NCI-H510A (cell line): ENCODE measurements around the gene TGM4.
"Not testable (repeated sequence)": the region's sequence is repeated elsewhere in the genome, so short reads cannot be mapped to it uniquely, and the experiment has no call there.

Source experiments
- DNase-seq: peaks from one replicate; lab custom pipeline; 2025; lab: John Stamatoyannopoulos, UW

TGM4 gene

DNA sequence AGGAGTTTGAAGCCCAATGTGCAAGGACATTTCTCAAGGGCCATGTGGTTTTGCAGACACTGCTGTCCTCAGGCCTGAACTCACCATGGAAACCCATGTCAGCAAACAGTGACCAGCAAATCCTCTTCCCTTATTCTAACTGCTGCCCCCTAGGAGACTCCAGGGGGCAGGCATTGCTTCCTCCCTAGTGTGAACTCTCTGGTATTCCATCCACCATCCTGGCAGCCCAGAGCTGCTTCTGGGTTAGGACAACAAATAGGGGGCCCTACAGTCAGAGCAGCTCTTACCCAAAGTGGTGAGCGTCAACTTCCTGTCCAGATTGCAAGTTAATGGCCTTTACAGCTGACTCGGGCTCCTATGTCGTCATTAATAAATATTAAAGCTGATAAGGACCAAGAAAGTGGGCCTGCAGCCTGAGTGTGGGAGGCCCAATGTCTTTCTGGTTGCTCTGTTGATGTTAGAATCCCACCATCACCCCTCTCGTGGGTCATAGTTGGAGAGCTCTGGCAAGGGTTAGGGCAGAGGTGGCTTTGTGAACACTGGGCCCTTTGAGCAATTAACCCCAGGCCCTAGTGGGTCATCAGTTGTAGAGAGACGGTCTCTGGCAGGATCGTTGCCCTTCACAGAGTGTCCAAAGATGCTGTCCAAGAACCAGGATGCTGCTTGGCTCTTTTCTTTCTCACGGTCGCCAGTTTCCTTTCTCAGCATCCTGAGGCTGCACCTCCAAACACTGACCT, 41.5 kb downstream of the TGM4 start:
- no peak for DNase-seq

DNA sequence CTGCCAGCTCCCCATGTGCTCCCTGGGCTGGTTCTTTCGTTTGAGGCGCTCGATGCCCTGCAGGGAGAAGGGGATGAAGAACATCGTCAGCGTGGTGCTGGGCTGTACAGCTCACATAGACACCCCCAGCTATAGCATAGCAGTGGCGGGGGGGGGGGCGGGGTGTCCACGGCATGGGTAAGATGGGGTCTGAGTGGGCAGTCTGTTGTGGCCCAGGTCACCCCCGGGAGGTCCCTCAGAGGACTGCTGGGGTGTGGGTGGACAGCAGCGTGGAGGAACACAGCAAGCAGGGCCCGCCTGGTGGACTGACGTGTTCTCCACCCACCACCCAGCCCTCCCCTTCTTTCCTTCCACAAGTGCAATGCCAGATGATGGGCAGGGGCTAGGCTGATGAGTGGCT, 43.7 kb downstream of the TGM4 start:
- no peak for DNase-seq

DNA sequence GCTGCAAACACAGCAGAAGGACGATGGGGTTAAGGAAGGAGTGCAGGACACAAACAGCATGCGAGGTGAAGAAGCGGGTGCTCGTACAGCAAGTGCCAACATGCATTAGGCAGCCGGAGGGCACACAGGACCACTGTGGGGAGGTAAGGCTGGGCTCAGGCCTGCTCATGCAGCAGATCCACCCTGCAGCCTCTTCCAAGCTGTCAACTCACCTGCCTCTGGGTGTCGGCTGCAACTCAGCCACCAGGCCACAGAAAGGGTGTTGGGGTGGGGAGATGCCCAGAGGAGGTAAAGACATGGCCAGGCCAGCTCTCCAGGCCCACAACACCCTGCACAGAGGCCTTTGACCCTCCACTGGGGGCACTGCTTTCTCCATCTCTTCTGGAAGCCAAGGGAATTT, 44.2 kb downstream of the TGM4 start:
- no peak for DNase-seq

DNA sequence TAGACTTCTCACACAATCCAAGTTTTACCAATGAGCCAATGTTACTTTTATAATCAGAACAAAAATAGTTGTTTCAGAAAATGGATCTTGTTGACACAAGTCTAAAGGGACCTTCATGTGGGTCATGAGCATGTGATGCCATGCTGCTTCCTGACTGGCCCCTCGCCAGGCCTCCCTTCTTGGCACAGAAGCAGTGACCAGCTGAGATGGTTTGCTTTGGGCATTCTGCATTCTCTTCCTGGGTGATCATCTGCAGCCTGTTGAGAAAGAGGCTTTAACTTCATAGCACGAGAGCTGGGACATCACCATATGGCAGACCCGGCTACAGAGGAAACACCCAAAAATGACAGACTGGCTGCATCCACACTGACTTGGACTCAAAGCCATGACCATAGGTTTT, 45.7 kb downstream of the TGM4 start:
- DNase-seq, result no peak

DNA sequence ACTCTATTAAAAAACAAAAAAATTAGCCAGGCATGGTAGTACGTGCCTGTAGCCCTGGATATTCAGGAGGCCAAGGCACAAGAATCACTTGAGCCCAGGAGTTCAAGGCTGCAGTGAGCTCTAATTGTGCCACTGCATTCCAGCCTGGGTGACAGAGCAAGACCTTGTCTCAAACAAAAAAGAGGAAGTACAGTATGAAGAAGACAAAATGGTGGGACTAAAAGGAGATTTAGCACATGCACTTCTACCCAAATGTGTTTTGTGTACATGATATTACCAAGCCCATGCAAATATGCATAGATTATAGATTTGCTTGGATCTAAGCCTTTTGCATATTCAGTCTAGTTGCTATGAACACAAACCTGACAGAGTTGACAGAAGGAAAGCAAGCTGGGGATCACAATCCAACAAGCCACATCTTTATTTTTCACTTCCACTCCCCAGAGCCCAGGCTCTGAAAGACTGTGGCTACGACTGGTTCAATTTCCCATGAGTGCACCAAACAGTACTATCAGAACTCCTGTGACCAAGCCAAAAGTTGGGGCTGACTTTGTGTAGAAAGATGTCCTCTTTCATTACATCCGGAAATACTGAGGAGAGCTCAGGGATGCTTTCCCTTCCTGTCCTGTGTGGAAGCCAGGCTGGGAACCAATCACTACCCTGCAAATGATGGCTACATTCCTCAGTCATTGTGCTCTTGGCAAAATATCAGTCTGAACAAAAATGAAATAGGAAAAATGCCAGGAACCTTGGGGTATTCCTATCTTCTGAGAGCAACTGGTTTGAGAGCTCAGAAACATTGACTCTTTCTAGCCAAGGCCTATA, 49.4 kb downstream of the TGM4 start:
- no peak for DNase-seq

DNA sequence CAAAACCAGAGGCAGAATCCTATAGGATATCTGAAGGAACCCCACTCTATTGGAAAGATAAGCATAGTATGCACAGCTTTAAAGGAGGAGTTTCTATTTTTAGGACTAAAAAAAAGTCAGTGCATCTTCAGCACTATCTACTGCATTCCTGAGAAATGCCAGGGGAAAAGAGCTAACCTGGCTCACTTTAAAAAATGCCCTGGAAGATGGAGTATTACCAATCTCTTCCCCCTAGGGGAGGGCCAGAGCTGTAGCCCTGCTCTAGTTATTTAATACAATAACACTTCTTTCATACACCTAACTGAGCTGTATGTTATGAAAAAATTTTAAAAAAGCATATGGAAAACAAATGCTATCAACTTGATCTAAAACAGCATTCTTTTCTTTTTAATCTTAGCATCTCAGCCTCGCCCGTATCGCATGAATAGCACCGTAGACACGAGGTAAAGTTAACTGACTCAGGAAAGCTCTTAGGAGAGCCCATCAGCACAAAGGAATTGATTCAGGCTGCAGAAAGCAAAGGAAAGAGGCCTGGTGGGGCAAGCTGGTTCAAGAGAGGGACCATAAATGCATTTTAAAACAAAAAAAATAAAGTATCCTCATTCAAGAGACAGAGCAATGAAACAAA, 50.2 kb downstream of the TGM4 start:
- DNase-seq, result no peak

DNA sequence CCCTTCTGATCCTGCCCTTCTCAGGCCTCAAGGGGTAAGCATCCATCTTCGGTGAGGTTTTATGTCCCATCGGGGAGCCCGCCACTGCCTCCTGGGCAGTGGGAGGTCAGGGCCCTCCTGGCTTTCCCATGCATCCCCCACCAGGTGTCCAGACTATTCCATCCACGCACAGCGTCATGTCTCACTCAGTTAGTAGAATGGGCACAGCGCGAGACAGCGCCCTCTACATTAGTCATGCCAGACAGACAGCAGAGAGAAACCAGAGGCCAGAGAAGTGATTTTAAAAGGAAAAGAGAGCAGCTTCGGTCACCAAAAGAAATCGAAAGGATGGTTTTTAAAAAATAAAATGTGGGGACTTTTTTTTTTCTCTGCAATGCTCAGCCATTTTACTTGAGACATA, 51.8 kb downstream of the TGM4 start:
- DNase-seq, result no peak

DNA sequence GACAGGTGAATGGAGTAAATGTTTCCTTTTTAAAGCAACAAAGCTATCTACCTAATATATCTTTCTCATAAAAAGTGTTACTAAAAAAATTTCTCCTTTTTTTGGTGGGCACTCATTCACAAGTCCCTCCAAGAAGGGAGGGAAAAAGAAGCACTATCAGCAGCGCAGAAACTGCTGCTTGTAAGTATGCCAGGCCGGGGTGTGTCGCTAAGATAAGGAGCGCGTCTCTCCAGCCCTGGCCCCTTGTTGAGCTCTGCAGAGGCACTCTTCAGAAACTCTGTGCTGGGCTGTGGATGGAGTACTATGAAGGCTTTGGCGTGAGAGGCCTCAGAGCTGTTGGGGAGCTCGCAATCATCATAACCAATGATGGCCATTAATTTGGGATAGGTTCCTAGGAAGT, 52.5 kb downstream of the TGM4 start:
- DNase-seq, result no peak

DNA sequence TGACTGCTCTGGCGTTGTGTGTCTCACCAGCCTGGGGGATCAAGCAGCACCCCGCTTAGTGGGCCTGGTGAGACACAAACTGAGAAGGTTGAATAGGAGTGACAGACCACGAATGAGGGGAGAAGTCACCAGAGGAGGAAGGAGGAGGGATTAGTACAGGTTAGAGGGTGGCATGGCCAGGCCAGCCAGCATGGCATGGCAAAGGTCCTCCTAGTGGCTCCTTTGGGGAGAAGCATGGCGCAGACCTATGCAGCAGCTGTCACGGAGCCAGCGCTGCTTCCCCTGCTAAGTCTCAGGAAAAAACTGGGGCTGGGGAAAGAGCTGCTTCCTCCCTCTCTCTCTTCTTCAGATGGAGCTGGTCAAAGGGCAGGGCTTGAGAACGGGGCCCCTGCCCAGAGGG, 53.0 kb downstream of the TGM4 start:
- no peak for DNase-seq

DNA sequence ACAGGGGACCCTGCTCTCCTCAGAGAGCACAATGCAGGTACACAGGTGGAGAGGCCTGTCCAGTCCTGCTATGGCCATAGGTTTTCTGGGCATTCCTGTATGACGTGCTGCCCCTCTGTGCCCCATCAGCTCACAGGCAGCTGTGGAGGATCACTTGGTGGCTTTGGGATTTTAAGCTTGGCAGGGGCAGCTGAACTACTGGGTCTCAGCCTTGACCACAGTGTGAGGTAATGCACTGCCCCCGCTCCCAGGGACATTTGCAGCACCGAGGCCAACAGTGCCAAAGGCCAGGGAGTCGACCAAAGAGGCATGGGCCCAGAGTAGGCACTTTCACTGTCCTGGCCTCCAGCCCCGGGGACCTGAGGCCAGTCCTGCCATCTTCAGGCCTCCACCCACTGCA, 55.4 kb downstream of the TGM4 start:
- no peak for DNase-seq

DNA sequence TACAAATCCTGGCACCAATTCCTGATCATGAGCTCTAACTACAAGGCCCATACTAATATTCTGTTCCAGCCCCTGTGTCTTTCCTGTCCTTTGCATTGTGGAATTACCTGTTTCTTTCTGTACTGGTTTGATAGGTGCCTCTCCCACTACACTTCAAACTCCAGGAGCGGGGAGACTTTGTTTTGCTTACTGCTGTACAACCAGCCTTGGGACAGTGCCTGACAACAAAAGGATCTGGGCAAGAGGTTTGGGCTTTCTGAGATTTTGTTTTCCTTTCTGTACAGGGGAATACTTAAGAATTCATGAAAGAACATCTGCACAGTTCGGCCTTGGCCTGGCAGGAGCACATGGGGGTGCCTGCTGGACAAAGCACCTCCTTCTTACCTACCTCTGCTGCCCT, 56.5 kb downstream of the TGM4 start:
- DNase-seq, result no peak

DNA sequence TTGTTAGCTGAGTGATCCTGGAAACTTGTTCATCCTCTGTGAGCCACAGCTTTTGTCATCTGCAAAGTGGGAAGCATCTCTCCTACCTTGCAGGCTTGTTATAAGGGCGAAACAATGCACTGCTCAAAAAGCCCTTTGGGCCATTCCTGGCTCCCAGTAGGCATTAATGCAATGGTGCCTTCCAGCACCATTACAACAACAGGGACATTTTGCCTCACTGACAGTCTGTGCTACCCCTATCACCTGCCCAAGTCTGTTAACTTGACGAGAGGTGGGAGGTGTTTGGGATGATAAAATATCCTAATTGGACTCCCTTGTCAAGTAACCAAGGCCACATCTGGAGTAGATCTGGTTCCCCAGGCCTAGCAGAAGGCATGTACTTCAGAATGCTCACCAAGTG, 57.4 kb downstream of the TGM4 start:
- no peak for DNase-seq

DNA sequence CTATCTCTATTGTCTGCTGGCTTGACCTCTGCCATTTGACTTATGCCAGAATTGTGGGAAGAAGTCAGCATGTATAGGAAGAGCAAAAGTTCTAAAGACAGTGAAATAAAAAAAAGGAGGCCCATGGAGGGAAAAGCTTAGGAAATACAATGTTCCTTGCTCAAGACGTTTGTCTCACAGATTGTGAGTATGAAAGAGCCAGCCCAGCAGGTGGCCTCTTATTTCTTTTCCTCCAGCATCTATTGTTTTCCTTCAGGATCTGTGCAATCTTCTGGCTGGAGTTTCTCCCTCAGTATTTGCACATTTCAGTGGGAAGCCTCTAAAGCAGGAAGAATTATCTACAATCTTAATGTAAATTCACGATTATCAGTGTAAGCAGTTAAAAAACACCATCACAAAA, 57.9 kb downstream of the TGM4 start:
- DNase-seq, result no peak

DNA sequence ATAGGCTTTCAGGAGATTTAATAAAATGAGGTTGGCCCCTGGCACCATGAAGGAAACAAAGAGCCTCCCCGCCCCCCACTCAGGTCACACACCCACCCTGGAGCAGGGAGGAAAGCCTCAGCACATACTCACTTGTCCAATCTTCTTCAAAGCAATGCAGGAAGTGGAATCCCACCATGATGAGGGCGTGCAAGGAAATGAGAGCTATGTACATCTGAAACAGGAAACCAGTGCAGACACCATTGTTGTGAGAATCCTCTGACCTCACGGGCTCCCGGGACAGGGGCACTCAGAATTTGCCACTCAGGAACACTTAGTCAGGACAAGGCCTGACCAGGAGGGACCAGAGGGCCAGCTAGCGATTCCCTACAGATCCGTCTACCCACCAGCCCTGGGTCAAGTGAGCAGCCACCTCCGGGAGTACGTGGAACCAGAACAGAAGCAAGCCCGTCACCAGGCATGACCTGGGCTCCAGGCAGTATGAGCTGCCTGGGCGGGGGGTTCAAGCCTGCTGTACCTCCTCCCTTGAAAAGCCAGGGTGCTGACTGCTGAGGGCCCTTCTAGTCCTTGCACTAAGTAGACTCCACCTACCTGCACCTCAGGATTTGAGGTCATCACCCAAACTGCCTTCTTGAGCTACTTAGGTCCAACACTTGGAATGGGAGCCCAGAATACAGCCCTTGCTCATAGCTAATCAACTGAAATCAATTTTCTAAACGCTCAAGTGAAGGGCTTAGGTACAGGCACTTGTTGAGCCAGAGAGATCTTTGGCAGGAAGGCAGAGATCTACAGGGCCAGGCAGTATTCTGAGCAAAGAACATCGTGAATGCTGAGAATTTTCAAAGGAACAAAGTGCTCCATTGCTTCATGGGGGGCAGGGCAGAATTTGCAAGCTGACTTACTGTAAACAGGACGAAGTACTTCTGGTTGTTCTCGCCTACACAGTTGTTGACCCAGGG, 58.9 kb downstream of the TGM4 start:
- DNase-seq, result no peak

DNA sequence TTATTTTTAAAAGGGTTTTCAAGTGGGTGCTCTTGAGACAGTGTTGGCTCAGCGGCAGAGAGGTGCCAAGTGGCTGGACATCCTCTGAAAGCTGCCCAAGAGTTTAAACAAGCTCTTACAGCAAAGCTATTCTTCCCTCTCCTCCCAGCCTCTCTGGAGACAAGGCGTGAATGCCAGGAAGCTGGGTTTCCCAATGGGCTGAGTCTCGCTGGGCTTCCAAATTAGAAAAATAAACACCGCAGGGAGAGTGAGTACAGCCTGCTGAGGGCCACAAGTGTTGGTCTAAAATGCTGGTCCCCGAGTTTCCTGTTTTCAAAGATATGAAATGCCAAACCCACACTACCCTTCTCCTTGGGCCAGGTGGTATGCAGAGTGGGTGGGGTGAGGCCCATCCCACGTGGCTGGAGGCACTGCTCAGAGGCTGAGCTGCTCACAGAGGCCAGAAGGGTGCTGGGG, 65.2 kb downstream of the TGM4 start:
- DNase-seq, result peak; percentile 5

DNA sequence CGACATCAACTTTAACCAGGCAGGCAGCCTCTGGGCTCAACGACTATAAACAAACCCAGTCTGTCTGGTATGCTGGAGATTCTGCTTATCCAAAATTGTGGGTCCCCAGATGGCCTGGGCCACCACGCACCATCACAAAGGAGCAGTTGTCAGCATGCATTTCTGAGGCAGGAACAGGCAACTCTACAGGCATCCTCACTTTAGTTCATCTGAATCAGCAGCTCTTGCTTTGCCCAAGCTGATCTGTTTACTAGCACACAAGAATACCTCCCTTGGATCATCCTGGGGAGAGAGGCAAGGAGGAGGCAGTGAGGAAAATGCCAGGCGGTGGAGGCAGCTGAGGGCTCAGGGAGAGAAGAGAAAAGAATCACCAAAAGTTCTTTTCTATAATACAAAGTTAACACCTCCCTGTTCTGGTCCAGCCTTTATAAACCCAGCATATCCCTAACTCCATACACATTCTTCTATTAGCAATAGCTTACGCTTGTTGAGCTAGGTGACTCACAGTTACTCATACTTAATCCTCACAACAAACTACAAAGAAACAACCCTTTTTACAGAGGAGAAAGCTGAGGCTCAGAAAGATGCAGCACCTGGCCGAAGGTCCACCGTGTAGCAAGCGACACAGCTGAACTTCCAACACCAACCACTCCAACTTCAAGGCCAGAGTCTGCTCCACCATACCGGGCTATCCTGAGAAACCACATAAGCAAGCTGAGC, 68.0 kb downstream of the TGM4 start:
- no peak for DNase-seq

DNA sequence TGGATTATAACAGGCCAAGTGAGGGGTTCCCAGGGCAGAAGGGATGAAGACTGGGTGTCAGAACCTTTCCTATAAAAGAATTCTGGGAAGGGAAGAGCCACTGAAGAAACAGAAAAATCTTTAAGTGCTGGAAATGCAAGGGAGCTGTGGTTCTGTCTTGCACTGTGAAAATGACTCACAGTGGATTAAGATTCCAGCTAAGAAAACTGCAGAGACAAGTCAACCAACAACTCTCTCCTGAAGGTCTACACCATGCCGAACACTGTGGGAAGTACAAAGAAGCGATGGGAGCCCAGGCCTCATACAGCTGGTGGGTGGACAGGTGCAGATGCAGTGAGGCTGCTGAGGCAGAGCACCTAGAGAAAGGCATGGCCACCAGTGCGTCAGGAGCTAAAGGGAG, 73.8 kb downstream of the TGM4 start:
- DNase-seq, result no peak

DNA sequence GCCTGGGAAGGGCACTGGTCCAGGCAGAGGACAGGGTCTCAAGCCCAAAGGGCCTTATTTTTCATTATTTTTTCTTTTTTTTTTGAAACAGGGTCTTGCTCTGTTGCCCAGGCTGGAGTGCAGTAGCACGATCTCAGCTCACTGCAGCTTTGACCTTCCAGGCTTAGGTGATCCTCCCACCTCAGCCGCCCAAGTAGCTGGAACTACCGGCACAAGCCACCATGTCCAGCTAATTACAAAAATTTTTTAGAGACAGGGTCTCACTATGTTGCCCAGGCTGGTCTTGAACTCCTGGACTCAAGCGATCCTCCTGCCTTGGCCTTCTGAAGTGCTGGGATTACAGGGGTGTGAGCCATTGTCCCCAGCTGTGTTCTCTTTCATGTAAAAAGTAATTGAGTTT, 75.4 kb downstream of the TGM4 start:
- not testable (repeated sequence) for DNase-seq

DNA sequence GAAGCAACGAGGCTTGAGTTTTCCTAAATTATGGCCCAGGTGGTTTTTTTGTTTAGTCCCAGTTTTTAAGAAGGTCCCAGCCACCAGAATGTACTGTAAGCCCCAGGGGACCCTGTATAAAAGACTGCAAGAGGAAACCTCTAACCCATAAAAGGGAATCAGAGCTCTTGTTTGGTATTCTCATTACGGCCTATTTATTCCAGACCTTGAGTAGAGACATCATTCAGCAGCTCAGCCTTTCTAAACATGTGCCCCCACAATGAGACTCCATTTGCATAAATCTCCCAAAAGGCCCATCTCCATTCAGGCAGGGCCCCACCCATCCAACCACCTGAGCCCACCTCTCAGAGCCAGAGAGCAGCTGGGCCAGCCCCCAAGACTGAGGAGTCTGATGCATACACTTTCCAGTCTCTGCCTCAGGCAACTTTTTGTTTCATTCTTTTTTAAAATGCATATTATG, 75.9 kb downstream of the TGM4 start:
- no peak for DNase-seq

DNA sequence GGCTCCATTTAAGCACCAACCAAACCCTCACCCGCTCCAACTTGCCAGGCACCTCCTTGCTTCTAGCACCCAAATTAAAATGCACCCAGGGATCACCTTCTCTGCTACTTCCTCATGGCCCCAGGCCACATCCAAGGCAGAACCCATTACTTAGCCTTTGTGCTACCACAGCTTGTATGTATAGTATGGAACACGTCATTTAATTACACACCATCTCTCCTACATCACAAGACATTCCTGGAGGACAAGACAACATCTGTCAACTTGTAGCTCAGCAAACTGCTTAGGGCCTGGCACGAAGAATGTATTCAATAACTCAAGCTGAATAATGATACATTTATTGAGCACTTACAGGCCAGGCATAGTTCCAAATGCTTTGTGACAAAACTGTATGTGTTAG, 78.3 kb downstream of the TGM4 start:
- DNase-seq, result no peak

DNA sequence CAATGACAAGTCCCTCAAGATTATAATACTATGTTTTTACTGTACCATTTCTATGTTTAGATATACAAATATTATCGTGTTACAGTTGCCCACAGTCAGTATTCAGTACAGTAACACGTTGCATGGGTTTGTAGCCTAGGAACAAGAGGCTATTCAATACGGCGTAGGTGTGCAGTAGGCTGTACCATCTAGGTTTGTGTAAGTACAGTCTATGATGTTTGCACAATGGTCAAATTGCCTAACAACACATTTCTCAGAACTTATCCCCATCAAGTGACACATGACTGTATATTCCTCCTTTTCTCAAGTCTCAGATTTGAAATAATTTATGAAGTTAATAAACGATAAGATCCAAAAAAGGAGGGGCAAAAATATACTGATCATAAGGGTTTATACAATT, 79.9 kb downstream of the TGM4 start:
- DNase-seq, result no peak
